Smooth muscle cell (in vitro differentiated cells): ENCODE results near the gene MYO19. TPM values are rescaled to one million over a fixed set of nuclear protein-coding genes. Genes with fewer than 3 reads are reported as not detected.

Experiments used
- DNase-seq: peaks from one replicate; lab custom pipeline; 2025; ENCODE audit not compliant: unreplicated experiment; lab: John Stamatoyannopoulos, UW
- H2AFZ ChIP-seq: fragments of 200-600 bp; sonication (generic); 2 replicates; pipeline ENCODE4 v1.6.0; 2016; ENCODE audit warnings: antibody characterized with exemption, low read depth, mild to moderate bottlenecking
- H3F3A ChIP-seq: fragments of 200-600 bp; sonication (generic); 2 replicates; pipeline ENCODE4 v1.6.0; 2017; ENCODE audit warnings: antibody characterized with exemption, low read depth
- H3K27ac ChIP-seq: fragments of 200-600 bp; sonication (generic); 2 replicates; pipeline ENCODE4 v1.5.1; 2016; ENCODE audit warnings: low read depth, mild to moderate bottlenecking
- H3K27me3 ChIP-seq: fragments of 200-600 bp; sonication (generic); 2 replicates; pipeline ENCODE4 v1.6.1; 2016; ENCODE audit warnings: low read depth, mild to moderate bottlenecking
- H3K36me3 ChIP-seq: fragments of 200-600 bp; sonication (generic); 2 replicates; pipeline ENCODE4 v1.5.1; 2016; ENCODE audit warnings: low read depth
- H3K4me1 ChIP-seq: fragments of 200-600 bp; sonication (generic); 2 replicates; pipeline ENCODE4 v1.5.1; 2016; ENCODE audit warnings: low read depth
- H3K4me2 ChIP-seq: fragments of 200-600 bp; sonication (generic); 2 replicates; pipeline ENCODE4 v1.6.0; 2016; ENCODE audit warnings: mild to moderate bottlenecking
- H3K4me3 ChIP-seq: fragments of 200-600 bp; sonication (generic); 2 replicates; pipeline ENCODE4 v1.5.1; 2016; ENCODE audit warnings: mild to moderate bottlenecking
- H3K79me2 ChIP-seq: fragments of 200-600 bp; sonication (generic); 2 replicates; pipeline ENCODE4 v1.6.0; 2016; ENCODE audit warnings: low read depth, mild to moderate bottlenecking
- H3K9ac ChIP-seq: fragments of 200-600 bp; sonication (generic); 2 replicates; pipeline ENCODE4 v1.6.0; 2016; ENCODE audit warnings: low read depth
- H3K9me3 ChIP-seq: fragments of 200-600 bp; sonication (generic); replicated peaks from 2 replicates; pipeline ENCODE4 v1.5.1; 2016; ENCODE audit warnings: low read depth
- H4K20me1 ChIP-seq: fragments of 200-600 bp; sonication (generic); 2 replicates; pipeline ENCODE4 v1.6.0; 2016; ENCODE audit warnings: low read depth
- WGBS: methylation state at CpG from one replicate; pipeline ENCODE4 v1.1.7; 2016; ENCODE audit warnings: low lambda C conversion rate; 5-methylcytosine and 5-hydroxymethylcytosine counted together
- polyA plus RNA-seq: library from polyadenylated mRNA; unstranded; fragments of >200 nt; fragmentation: Nextera tagmentation; extraction: Ambion mirVana; gene quantifications from 2 replicates; pipeline ENCODE4 v1.2.1, GENCODE V29; 2016
- total RNA-seq: library from RNA; depleted of rRNA; stranded (reverse); fragments of >200 nt; gene quantifications from 2 replicates; pipeline ENCODE4 v1.2.3, GENCODE V29; 2014
- TF ChIP-seq, protein P1 (sequence below): fragments of 200-600 bp; sonication (generic); IDR thresholded peaks from 2 replicates; pipeline ENCODE4 v1.5.1; 2017; ENCODE audit warnings: borderline replicate concordance, mild to moderate bottlenecking, antibody characterized with exemption; ENCODE audit not compliant: insufficient read depth, poor library complexity, severe bottlenecking

Gene MYO19
- total and polyA plus RNA-seq, 2 experiments from 2014 or later: 20.4 to 34.8 TPM

DNA sequence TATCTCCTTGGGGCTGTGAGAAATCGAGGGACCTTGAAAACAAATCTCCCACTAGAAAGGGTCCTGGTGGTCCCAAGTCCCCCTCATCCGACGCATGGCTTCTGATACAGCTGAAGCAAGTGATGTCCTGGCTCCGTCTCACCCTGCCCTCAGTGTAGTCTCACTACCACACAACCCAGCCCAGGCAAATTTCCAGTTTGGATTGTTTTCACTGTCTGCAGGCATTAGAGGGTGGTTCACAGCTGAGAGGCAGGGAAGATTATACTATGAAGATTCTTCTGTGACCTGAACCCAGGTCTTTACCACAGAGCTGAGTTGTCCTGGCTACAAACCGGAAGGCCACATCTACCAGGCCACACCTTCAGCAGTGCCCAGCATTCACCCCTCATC lies 30.5 kb downstream of the MYO19 start:
- Histone ChIP-seq H3K27me3 (no peaks in the 10 kb centered on the region), H3K4me1 (no peaks in the 10 kb centered on the region), H4K20me1 (no peaks in the 10 kb centered on the region), H3K9ac (no peak overlapping the region), H3K4me3 (no peak overlapping the region), H3F3A (no peaks in the 10 kb centered on the region), H3K79me2 (no peaks in the 10 kb centered on the region), H3K27ac (no peak overlapping the region), H3K9me3 (no peaks in the 10 kb centered on the region), H3K36me3 (peaks cover 2% of the 10 kb centered on the region), H3K4me2 (no peak overlapping the region), H2AFZ (no peak overlapping the region)
- WGBS: 98% methylated on average over 4 of the region's 5 CpGs
- DNase-seq: no peak
- TF ChIP-seq, protein P1, sequence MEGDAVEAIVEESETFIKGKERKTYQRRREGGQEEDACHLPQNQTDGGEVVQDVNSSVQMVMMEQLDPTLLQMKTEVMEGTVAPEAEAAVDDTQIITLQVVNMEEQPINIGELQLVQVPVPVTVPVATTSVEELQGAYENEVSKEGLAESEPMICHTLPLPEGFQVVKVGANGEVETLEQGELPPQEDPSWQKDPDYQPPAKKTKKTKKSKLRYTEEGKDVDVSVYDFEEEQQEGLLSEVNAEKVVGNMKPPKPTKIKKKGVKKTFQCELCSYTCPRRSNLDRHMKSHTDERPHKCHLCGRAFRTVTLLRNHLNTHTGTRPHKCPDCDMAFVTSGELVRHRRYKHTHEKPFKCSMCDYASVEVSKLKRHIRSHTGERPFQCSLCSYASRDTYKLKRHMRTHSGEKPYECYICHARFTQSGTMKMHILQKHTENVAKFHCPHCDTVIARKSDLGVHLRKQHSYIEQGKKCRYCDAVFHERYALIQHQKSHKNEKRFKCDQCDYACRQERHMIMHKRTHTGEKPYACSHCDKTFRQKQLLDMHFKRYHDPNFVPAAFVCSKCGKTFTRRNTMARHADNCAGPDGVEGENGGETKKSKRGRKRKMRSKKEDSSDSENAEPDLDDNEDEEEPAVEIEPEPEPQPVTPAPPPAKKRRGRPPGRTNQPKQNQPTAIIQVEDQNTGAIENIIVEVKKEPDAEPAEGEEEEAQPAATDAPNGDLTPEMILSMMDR: no peak

DNA sequence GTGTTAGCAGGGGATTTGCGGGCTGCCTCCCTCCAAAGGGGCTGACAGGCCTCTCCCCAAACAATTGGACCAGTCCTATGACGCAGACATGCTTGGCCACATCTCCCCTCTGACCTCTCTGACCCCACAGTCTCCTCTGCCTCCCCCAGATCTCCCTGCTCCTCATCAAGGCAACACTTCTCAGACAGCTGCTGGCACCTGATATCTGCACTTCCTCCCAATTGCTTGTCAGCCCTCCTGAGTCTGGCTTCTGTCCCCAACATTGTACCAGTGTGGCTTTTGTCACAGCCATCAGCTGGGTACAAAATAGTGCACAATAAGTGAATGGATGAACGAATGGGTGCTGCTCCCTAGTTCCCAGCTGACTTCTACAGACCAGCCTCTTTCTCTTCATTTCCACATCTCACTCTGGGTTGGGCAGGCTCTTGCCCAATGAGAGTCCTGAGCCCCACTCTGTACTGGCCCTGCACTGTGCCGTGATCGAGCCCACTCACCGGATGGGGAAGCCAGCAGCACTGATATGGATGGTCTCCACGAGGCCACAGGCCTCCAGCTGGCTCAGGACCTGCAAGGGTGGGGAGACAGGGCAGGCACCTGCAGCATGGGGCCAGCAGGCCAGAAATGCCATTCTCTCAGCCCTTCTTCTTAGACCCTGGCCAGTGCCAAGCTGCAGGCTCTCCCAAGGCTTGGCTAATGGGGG lies 31.1 kb downstream of the MYO19 start:
- H3K4me1 ChIP-seq: no peaks in the 10 kb centered on the region
- no peak overlapping the region for H3K9ac ChIP-seq
- no peak overlapping the region for H3K27ac ChIP-seq
- no peak for DNase-seq
- H3K36me3 ChIP-seq: peaks cover 2% of the 10 kb centered on the region
- 96% methylated on average over 7 of the region's 7 CpGs for WGBS
- H3K4me3 ChIP-seq: no peak overlapping the region
- TF ChIP-seq, protein P1: no peak
- no peaks in the 10 kb centered on the region for H4K20me1 ChIP-seq
- no peak overlapping the region for H2AFZ ChIP-seq
- H3K9me3 ChIP-seq: no peaks in the 10 kb centered on the region
- no peak overlapping the region for H3K4me2 ChIP-seq
- H3K79me2 ChIP-seq: no peaks in the 10 kb centered on the region
- no peaks in the 10 kb centered on the region for H3F3A ChIP-seq
- H3K27me3 ChIP-seq: no peaks in the 10 kb centered on the region

DNA sequence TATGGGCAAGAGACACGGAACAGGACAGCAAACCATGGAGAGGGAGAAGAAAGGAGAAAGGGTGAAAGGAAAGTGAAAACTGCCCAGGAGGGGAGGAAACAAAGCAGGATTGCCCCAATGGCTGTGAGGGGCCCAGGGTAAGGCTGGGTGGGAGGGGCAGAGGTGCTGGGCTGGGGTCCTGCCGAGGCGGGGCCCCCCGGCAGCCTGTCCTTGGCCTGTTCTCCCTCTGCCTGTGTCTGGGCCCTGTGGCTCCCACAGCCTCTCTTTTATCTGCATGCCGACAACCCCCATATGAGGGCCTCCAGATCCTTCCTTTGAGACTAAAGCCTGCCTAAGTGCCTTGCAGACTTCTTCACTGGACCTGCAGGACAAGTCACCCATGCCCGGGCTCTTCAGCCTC lies 32.7 kb downstream of the MYO19 start:
- WGBS: 95% methylated on average over 6 of the region's 6 CpGs
- H3K27me3 ChIP-seq: no peaks in the 10 kb centered on the region
- H3K79me2 ChIP-seq: no peaks in the 10 kb centered on the region
- no peak overlapping the region for H2AFZ ChIP-seq
- H3K4me3 ChIP-seq: no peak overlapping the region
- no peak overlapping the region for H3K4me2 ChIP-seq
- H3K27ac ChIP-seq: no peak overlapping the region
- H3K9me3 ChIP-seq: no peaks in the 10 kb centered on the region
- H3K36me3 ChIP-seq: peaks cover 2% of the 10 kb centered on the region
- no peaks in the 10 kb centered on the region for H3F3A ChIP-seq
- TF ChIP-seq, protein P1: no peak
- no peaks in the 10 kb centered on the region for H4K20me1 ChIP-seq
- H3K4me1 ChIP-seq: no peaks in the 10 kb centered on the region
- H3K9ac ChIP-seq: no peak overlapping the region
- no peak for DNase-seq

GRCh38 chr17:36501351-36501750 lies 33.3 kb downstream of the MYO19 start:
- WGBS: 98% methylated on average over 3 of the region's 3 CpGs
- H3K27me3 ChIP-seq: no peaks in the 10 kb centered on the region
- no peak overlapping the region for H3K27ac ChIP-seq
- no peak overlapping the region for H3K4me2 ChIP-seq
- DNase-seq: no peak
- no peak overlapping the region for H3K4me3 ChIP-seq
- H4K20me1 ChIP-seq: no peaks in the 10 kb centered on the region
- no peak overlapping the region for H3K9ac ChIP-seq
- no peak overlapping the region for H2AFZ ChIP-seq
- no peaks in the 10 kb centered on the region for H3K79me2 ChIP-seq
- no peaks in the 10 kb centered on the region for H3K4me1 ChIP-seq
- H3K36me3 ChIP-seq: peaks cover 2% of the 10 kb centered on the region
- no peaks in the 10 kb centered on the region for H3F3A ChIP-seq
- H3K9me3 ChIP-seq: no peaks in the 10 kb centered on the region
- TF ChIP-seq, protein P1: no peak
